Measurements from ENCODE around the gene ZNF618. TPM values are rescaled to one million over a fixed set of nuclear protein-coding genes. Genes with fewer than 3 reads are reported as not detected.

Gene ZNF618
- total and polyA plus RNA-seq, 9 donors: 8.2 to 28.9 (median 18.3) TPM

DNA sequence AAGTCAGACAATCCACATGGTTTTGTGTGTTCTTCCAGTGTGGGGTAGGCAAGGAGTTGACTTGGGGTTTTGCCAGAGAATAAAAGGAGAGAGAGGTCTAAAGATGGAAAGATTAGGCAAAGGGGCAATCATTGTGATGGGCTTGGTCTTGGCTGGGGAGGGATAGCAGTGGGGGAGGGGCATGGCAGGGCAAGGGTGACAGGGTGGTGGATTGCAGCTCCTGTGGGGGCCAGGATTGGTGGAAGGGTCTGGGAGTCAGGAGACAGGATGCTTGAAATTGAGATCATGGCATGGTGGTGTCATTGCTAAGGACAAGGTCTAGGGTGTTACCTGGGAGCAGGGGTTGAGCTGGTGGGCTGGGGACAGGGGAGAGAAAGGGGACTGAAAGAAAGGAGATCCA, 57.6 kb downstream of the ZNF618 start:
- H3K27me3 ChIP-seq: no peaks in the 10 kb centered on the region
- H3K4me3 ChIP-seq: no peak overlapping the region
- TF ChIP-seq, protein P1, sequence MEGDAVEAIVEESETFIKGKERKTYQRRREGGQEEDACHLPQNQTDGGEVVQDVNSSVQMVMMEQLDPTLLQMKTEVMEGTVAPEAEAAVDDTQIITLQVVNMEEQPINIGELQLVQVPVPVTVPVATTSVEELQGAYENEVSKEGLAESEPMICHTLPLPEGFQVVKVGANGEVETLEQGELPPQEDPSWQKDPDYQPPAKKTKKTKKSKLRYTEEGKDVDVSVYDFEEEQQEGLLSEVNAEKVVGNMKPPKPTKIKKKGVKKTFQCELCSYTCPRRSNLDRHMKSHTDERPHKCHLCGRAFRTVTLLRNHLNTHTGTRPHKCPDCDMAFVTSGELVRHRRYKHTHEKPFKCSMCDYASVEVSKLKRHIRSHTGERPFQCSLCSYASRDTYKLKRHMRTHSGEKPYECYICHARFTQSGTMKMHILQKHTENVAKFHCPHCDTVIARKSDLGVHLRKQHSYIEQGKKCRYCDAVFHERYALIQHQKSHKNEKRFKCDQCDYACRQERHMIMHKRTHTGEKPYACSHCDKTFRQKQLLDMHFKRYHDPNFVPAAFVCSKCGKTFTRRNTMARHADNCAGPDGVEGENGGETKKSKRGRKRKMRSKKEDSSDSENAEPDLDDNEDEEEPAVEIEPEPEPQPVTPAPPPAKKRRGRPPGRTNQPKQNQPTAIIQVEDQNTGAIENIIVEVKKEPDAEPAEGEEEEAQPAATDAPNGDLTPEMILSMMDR (IDR thresholded peaks at IDR 0.05): no peak
- TF ChIP-seq EP300 (IDR thresholded peaks at IDR 0.05) (no peak), POLR2A (IDR thresholded peaks at IDR 0.05) (no peak)
- H3K36me3 ChIP-seq: no peaks in the 10 kb centered on the region
- no peak for DNase-seq
- H3K4me1 ChIP-seq (ENCODE audit: insufficient read depth): peaks cover 26% of the 10 kb centered on the region
- no peaks in the 10 kb centered on the region for H3K9me3 ChIP-seq
- peak overlapping the region in 1 of 2 donors; percentile 48 for H3K27ac ChIP-seq
- intact Hi-C loops (cut with DNase I): no loop called here

DNA sequence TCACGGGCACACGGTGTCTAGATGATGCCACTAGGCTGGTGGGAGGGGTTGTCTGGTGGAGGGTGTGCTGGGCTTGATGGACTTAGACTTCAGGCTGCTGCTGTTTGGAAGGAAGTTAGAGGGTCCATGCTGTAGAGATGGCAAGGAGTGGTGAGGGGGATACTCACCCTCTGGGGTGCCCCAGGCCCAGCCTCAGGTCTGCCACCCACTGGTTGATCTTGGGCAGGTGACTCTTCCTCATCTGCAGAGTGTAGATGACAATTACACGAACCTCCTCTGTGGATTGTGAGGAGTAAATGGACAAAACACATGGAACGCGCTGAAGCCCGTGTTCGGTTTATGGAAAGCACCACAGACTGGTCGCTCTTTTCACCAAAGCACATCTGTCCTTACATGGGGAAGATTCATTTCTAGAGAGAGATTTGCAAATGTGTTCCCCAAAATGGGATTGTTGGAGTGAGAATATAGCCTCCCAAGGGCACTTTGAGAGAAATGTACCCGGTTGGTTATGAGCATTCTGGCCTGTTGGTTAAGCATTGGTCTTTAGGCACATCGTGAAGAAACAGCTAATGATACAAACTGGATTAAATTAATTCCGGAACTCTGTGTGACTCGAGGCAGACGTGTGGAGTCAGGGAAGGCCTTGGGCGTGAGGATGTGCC, 58.2 kb downstream of the ZNF618 start:
- Histone ChIP-seq H3K27ac (no peak overlapping the region), H3K4me1 (ENCODE audit: insufficient read depth) (peaks cover 26% of the 10 kb centered on the region)
- intact Hi-C loops (cut with DNase I): no loop called here

DNA sequence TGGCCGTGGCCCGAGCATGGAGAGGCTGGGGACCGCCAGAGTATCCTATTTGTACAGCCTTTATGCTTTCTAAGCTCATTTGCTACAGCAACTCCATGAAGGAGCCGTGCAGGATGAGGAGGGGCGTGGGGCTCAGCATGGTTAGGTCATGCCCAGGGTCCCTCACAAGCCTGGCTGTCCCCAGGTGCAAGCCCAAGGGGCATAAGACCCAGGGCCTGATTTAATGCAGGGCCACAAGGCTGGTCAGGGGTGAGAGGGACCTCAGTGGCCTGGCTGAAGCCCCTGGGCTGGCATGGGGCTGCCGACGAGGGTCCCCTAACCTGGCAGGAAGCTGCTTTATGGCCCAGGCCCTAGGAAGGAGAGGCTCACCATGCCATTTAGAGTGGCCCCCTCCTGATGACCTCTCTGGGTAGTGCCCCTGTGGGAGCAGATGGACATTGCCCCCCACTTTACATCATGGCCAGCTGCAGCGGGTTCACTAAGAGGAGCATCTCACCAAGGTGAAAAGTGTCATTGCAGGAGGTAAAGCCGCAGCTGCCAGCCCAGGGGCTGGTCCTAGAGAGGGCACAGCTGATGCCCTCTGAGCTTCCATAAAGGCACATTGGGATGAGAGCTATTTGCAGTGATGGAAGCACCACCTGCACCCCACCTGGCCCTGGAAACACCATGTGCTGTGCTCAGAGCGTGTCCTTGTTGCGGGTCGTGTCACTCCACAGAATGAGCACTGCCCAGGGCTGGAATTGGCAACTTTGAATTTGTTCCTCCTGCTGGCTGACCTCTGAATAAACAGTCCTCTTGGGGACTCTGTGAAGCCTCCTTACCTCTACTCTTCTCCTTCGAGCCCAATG, 58.9 kb downstream of the ZNF618 start:
- no peaks in the 10 kb centered on the region for H3K9me3 ChIP-seq
- no peaks in the 10 kb centered on the region for H3K36me3 ChIP-seq
- 92 to 95% (median 93%) methylated on average over 13 of the region's 13 CpGs for WGBS, 3 donors
- H3K4me1 ChIP-seq (ENCODE audit: insufficient read depth): peaks cover 21% of the 10 kb centered on the region
- TF ChIP-seq, protein P1 (IDR thresholded peaks at IDR 0.05): no peak
- TF ChIP-seq POLR2A (IDR thresholded peaks at IDR 0.05): no peak
- DNase-seq: no peak
- H3K27me3 ChIP-seq: no peaks in the 10 kb centered on the region
- intact Hi-C loops (cut with DNase I): no loop called here
- no peak overlapping the region for H3K27ac ChIP-seq
- no peak overlapping the region for H3K4me3 ChIP-seq

More for the DNA sequence above, 58.2 kb downstream of the ZNF618 start:
- WGBS, 3 donors: 94 to 95% (median 94%) methylated on average over 14 of the region's 14 CpGs
- no peak for DNase-seq
- TF ChIP-seq, protein P1 (IDR thresholded peaks at IDR 0.05): no peak
- TF ChIP-seq EP300 (IDR thresholded peaks at IDR 0.05) (no peak), POLR2A (IDR thresholded peaks at IDR 0.05) (no peak)
- H3K27me3 ChIP-seq: no peaks in the 10 kb centered on the region
- no peaks in the 10 kb centered on the region for H3K9me3 ChIP-seq
- H3K4me3 ChIP-seq: no peak overlapping the region
- H3K36me3 ChIP-seq: no peaks in the 10 kb centered on the region

DNA sequence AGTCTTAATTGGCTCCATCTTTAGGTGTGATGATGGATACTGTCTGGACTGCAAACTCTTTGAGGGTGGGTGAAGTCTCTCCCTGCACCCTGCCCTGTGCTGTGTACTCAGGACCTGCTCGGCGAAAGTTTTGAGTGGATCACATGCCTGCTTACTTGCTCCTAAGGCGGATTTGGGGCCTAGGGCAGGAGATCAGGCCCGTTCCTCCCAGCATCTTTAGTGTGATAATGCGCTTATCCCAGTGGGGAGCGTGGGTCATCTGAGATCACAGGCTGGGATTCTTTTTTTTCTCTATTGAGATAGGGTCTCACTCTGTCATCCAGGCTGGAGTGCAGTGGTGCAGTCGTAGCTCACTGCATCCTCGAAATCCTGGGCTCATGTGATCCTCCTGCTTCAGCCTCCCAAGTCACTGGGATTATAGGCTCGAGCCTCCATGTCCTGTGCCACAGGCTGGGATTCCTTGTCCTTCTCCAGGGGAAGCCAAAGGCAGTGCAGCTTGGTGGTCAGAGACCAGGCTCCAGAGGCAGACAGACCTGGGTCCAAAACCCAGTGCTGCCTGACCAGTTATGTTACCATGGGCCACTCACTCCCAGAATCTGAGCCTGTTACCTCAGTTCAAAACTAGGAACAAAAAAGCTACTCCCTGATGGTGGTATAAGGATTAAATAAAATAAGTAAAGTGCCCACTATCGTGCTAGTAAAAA, 59.7 kb downstream of the ZNF618 start:
- DNase-seq: no peak
- TF ChIP-seq, protein P1 (IDR thresholded peaks at IDR 0.05): no peak
- TF ChIP-seq EP300 (IDR thresholded peaks at IDR 0.05) (no peak), POLR2A (IDR thresholded peaks at IDR 0.05) (no peak)
- Histone ChIP-seq H3K27me3 (no peaks in the 10 kb centered on the region), H3K36me3 (no peaks in the 10 kb centered on the region), H3K4me1 (ENCODE audit: insufficient read depth) (peaks cover 17% of the 10 kb centered on the region), H3K9me3 (no peaks in the 10 kb centered on the region), H3K27ac (peak overlapping the region in 1 of 2 donors; percentile 40), H3K4me3 (no peak overlapping the region)
- intact Hi-C loops (cut with DNase I): no loop called here
- WGBS, 3 donors: 94 to 99% (median 97%) methylated on average over 10 of the region's 10 CpGs

Data from ovary (tissue), 9 donors.